Bronchial epithelial cell (primary cell): ENCODE results near the gene KRTAP13-2. TPM values are rescaled to one million over a fixed set of nuclear protein-coding genes. Genes with fewer than 3 reads are reported as not detected.

Source experiments
- DNase-seq: peaks from one replicate; pipeline ENCODE4 v3.0.0-alpha.2; 2010; ENCODE audit warnings: low read depth
- FAIRE-seq: peaks from 2 replicates; lab custom pipeline; 2011; peaks lifted over from hg19 to GRCh38; lab: Jason Lieb, UNC
- H3K27me3 ChIP-seq: 2 replicates; pipeline ENCODE4 v1.5.1; 2011; ENCODE audit warnings: low read length; ENCODE audit not compliant: control insufficient read depth, insufficient read depth
- H3K36me3 ChIP-seq: 2 replicates; pipeline ENCODE4 v1.5.1; 2011; ENCODE audit warnings: low read length; ENCODE audit not compliant: control insufficient read depth, insufficient read depth
- H3K4me3 ChIP-seq: 2 replicates; pipeline ENCODE4 v1.5.1; 2011; ENCODE audit warnings: mild to moderate bottlenecking, low read depth, low read length, control low read depth
- total RNA-seq: library from RNA; depleted of rRNA; stranded (reverse); fragments of >200 nt; gene quantifications from 2 replicates; pipeline ENCODE4 v1.2.1, GENCODE V29; 2014
- TF ChIP-seq, protein P1 (sequence below): IDR thresholded peaks from 2 replicates; pipeline ENCODE4 v1.5.1; 2011; ENCODE audit warnings: mild to moderate bottlenecking, moderate library complexity, low read length, control low read depth, inconsistent platforms; ENCODE audit not compliant: insufficient read depth, severe bottlenecking

KRTAP13-2 gene
- not detected in 2 replicates for total RNA-seq

DNA sequence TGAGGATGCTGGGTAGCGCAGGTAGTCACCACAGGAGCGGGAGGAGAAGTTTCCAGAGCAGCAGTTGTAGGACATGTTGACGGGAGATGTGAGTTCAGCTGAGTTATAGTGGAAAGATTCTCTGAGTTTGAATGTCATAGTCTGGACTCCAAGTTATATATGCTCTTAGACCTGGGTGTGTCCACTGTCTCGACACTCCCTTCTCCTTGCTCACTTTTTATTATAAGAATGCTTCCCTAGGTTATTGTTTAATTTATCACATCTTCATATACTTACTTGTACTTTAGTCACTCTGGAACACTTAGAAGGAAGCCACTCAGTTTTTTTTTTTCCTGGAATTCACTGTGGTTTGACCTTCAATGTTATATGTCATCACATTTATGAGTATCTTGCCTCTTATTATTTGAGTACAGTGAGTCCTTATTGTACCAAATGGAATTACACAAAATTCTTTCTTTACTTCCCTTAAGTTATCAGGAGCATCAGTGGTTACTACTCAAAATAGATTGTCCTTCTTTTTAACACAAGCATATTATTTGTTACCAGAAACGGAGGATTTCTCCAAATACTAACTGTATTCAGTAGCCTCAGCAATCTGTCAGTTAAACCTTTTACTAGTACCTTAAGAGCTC lies at the start of gene KRTAP13-2:
TSS of gene KRTAP13-2 (minus strand) at position 133 of the 632 bp plus-strand sequence. CDS start at position 75, 58 bp downstream.
- DNase-seq (no peak), FAIRE-seq (peak; percentile 55)
- H3K27me3 ChIP-seq = no peaks in the 10 kb centered on the region
- TF ChIP-seq, protein P1, sequence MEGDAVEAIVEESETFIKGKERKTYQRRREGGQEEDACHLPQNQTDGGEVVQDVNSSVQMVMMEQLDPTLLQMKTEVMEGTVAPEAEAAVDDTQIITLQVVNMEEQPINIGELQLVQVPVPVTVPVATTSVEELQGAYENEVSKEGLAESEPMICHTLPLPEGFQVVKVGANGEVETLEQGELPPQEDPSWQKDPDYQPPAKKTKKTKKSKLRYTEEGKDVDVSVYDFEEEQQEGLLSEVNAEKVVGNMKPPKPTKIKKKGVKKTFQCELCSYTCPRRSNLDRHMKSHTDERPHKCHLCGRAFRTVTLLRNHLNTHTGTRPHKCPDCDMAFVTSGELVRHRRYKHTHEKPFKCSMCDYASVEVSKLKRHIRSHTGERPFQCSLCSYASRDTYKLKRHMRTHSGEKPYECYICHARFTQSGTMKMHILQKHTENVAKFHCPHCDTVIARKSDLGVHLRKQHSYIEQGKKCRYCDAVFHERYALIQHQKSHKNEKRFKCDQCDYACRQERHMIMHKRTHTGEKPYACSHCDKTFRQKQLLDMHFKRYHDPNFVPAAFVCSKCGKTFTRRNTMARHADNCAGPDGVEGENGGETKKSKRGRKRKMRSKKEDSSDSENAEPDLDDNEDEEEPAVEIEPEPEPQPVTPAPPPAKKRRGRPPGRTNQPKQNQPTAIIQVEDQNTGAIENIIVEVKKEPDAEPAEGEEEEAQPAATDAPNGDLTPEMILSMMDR = no peak
- H3K36me3 ChIP-seq = no peaks in the 10 kb centered on the region
- H3K4me3 ChIP-seq = no peak within 1 kb of the TSS

GRCh38 chr21:30415993-30416392 lies 43.9 kb upstream of the KRTAP13-2 start:
- Histone ChIP-seq H3K36me3 (no peaks in the 10 kb centered on the region), H3K4me3 (no peak overlapping the region), H3K27me3 (no peaks in the 10 kb centered on the region)
- DNase-seq (no peak), FAIRE-seq (no peak)
- TF ChIP-seq, protein P1 = no peak

GRCh38 chr21:30408782-30409494 lies 36.9 kb upstream of the KRTAP13-2 start:
- peak; percentile 87 for DNase-seq
- H3K4me3 ChIP-seq = no peak overlapping the region
- no peaks in the 10 kb centered on the region for H3K36me3 ChIP-seq
- peak; percentile 91 for FAIRE-seq
- no peaks in the 10 kb centered on the region for H3K27me3 ChIP-seq
- TF ChIP-seq, protein P1 = peak; percentile 83

DNA sequence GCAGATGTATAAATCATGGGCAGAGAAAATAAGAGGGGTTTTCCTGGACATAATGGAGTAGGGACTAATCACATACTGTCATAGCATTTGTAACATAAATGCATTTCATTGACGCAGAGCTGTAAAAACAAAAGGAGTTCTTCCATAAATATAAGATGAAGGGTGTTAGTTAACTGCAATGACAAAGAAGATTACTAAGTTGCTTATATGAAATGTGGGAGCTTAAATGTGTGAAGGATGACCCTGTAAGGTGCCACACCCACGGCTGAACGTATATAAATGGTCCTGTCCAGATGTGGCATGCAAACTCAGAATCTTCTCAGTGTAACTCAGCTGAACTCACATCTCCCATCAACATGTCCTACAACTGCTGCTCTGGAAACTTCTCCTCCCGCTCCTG lies 23.7 kb upstream of the KRTAP13-2 start, which contains the start of gene KRTAP13-1:
TSS of gene KRTAP13-1 (plus strand) at position 301 of the 400 bp plus-strand sequence. CDS start at position 357, 56 bp downstream.
- Histone ChIP-seq H3K4me3 (no peak within 1 kb of the TSS), H3K27me3 (no peaks in the 10 kb centered on the region), H3K36me3 (no peaks in the 10 kb centered on the region)
- TF ChIP-seq, protein P1 = no peak
- DNase-seq = no peak
- no peak for FAIRE-seq

DNA sequence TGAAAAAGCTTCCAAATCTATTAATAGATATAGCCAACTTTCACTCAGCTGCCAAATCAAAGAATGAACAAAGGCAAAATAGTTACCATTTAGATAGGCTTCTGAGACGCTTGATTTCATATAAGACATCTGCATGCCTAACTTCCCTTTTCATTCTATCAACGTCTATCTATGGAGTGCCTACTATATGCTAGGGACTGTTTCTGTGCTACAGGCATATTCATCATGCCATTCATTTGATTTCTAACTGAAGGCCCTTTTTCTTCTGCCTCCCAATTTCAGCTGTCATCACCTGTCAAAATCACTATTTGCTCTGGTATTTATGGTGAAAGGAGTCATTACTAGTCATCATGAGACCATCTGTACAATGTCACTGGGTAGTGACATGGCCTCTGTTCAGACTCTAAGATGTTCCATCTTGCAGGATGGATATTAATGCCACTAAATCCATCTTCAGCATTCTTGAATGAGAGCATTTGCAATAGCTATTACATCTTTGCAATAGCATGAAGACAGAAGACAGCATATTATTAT lies 19.5 kb upstream of the KRTAP13-2 start:
- FAIRE-seq (no peak), DNase-seq (no peak)
- Histone ChIP-seq H3K27me3 (no peaks in the 10 kb centered on the region), H3K36me3 (no peaks in the 10 kb centered on the region), H3K4me3 (no peak overlapping the region)
- TF ChIP-seq, protein P1 = no peak
